GM21717 (cell line): ENCODE results near the gene INHBE.
"Not testable (repeated sequence)": the region's sequence is repeated elsewhere in the genome, so short reads cannot be mapped to it uniquely, and the experiment has no call there.

Experiments
- ATAC-seq: cut with Tn5 transposase; IDR thresholded peaks from one replicate; pipeline ENCODE4 v1.9.1; 2021; ENCODE audit warnings: mild to moderate bottlenecking, moderate library complexity; ENCODE audit not compliant: unreplicated experiment

Gene INHBE

GRCh38 chr12:57439762-57440266 is 15.3 kb upstream of the INHBE start:
- ATAC-seq: no peak

- not testable (repeated sequence) for ATAC-seq
Observed at GRCh38 chr12:57441393-57441792, 13.7 kb upstream of the INHBE start.

DNA sequence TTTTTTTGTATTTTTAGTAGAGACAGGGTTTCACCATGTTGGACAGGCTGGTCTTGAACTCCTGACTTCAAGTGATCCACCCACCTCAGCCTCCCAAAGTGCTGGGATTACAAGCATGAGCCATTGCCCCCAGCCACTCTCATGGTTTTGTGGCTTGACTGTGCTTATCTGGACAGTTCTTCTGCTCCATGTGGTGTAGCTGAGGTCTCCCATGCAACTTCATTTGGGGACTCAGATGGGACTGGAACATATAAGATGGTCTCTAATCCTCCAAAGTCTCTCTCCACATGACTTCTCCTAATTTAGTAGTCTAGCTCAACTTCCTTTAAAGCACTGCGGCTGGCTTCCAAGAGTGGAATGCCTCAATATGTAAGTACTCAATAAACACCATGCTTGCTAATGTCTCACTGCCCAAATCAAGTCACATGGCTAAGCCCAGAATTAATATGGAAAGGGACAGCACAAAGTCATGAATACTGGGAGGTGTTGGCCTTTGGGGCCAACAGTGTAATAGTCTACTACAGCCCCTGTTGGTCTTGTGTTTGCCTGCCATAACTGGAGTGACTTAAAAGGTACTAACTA is 13.2 kb upstream of the INHBE start:
- ATAC-seq: no peak

- not testable (repeated sequence) for ATAC-seq
Observed at GRCh38 chr12:57444337-57444736, 10.8 kb upstream of the INHBE start.

- ATAC-seq: no peak
Observed at GRCh38 chr12:57444744-57445143, 10.4 kb upstream of the INHBE start.

DNA sequence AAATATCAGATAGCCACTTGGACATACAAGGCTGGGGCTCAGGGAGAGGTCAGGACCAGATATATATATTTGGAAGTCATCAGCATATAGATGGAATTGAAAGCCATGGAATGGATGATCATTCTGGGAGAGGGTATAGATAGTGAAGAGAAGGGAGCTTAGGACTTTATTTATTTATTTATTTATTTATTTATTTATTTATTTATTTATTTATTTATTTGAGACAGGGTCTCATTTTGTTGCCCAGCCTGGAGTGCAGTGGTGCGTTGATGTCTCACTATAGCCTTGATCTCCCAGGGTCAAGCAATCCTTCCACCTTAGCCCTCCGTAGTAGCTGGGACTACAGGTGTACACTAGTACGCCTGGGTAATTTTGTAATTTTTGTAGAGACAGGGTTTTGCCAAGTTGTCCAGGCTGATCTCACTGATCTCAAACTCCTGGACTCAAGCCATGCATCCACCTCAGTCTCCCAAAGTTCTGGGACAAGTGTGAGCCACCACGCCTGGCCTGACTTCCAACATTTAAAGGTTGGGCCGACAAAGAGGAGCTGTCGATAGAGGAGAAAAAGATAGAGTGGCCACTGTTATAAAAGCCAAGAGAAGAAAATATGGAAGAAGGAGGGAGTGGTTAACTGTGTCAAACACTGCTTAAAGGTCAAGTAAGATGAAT is 8.7 kb upstream of the INHBE start:
- ATAC-seq: no peak

DNA sequence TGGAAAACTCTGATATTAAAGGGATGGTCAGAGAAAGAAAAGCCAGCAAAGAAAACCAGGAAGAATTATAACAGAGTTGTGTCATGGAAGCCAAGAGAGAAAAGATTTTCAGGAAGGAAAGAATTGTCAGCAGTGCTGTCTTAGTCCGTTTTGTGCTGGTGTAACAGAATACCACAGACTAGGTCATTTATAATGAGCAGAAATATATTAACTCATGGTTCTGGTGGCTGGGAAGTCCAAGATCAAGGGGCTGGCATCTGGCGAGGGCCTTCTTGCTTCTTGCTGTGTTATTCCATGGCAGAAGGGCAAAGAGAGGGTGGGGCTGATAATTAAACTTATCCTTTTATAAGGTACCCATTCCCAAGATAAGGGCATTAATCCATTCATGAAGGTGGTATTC is 6.4 kb upstream of the INHBE start:
- ATAC-seq: no peak

GRCh38 chr12:57449375-57449774 is 5.7 kb upstream of the INHBE start:
- ATAC-seq: no peak

- no peak for ATAC-seq
Observed at GRCh38 chr12:57450057-57450456, 5.0 kb upstream of the INHBE start.

DNA sequence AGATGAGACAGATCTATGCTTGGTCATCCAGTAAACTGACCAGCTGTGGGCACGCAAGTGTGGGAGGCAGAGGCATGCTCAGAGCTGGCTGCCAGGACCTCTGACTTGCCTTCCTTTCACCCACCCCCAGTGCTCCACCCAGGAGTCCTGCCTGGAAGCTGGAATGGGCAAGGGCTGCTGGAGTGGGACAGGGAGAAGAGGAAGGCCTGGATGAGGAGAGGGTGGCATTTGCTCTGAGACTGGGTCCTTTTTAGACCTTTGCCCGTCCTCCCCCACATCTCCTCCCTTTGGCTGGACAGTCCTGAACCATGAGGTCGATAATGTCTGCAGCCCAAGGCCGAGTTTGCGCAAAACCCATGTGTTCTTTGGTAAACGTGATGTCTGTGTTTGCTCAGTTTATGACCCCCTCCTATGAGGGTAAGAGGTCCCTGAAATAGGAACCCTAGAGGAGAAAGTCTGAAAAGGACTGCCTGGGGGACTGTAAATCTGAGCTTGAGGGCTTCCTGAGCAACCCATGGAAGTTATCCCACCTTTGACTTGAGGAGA is 3.8 kb upstream of the INHBE start:
- ATAC-seq: no peak

GRCh38 chr12:57452181-57452936 is 2.7 kb upstream of the INHBE start:
- ATAC-seq: no peak

GRCh38 chr12:57452937-57453509 is 2.1 kb upstream of the INHBE start:
- no peak for ATAC-seq

GRCh38 chr12:57454213-57454565 is 918 bp upstream of the INHBE start:
- ATAC-seq: no peak

- no peak for ATAC-seq
Observed at GRCh38 chr12:57455374-57456144, 452 bp downstream of the INHBE start.

DNA sequence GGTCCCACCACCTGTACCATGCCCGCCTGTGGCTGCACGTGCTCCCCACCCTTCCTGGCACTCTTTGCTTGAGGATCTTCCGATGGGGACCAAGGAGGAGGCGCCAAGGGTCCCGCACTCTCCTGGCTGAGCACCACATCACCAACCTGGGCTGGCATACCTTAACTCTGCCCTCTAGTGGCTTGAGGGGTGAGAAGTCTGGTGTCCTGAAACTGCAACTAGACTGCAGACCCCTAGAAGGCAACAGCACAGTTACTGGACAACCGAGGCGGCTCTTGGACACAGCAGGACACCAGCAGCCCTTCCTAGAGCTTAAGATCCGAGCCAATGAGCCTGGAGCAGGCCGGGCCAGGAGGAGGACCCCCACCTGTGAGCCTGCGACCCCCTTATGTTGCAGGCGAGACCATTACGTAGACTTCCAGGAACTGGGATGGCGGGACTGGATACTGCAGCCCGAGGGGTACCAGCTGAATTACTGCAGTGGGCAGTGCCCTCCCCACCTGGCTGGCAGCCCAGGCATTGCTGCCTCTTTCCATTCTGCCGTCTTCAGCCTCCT is 1.1 kb downstream of the INHBE start:
- no peak for ATAC-seq

DNA sequence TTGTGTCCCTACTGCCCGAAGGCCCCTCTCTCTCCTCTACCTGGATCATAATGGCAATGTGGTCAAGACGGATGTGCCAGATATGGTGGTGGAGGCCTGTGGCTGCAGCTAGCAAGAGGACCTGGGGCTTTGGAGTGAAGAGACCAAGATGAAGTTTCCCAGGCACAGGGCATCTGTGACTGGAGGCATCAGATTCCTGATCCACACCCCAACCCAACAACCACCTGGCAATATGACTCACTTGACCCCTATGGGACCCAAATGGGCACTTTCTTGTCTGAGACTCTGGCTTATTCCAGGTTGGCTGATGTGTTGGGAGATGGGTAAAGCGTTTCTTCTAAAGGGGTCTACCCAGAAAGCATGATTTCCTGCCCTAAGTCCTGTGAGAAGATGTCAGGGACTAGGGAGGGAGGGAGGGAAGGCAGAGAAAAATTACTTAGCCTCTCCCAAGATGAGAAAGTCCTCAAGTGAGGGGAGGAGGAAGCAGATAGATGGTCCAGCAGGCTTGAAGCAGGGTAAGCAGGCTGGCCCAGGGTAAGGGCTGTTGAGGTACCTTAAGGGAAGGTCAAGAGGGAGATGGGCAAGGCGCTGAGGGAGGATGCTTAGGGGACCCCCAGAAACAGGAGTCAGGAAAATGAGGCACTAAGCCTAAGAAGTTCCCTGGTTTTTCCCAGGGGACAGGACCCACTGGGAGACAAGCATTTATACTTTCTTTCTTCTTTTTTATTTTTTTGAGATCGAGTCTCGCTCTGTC is 1.8 kb downstream of the INHBE start:
- ATAC-seq: no peak

GRCh38 chr12:57458665-57459054 is 3.6 kb downstream of the INHBE start:
- no peak for ATAC-seq

- peak; percentile 57 for ATAC-seq
Observed at GRCh38 chr12:57459055-57459749, 4.1 kb downstream of the INHBE start.
